ENCODE data around the gene C1QTNF12. TPM values are rescaled to one million over a fixed set of nuclear protein-coding genes. Genes with fewer than 3 reads are reported as not detected.
"Not testable (repeated sequence)": the region's sequence is repeated elsewhere in the genome, so short reads cannot be mapped to it uniquely, and the experiment has no call there.

Gene C1QTNF12
- total RNA-seq, 1 donor from 2014 or later: 0.51 TPM

DNA sequence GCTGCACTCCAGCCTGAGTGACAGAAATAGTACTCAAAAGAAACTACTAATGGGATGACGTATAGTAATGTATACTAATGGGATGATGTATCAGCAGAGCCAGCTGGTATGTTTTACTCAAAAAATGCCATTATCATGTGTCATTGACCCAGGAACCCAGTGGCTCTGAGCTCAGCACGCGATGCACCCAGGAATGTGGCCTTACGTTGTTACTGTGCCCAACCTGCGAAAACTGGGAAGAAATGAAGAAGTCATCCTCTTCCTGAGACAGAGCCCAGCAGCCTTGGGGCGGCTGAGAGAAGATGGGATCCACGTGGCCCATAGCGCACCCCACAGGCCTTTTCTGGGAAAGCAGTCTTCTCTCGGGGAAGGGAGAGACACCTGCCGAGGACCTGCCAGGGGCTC lies 18.3 kb upstream of the C1QTNF12 start:
- ATAC-seq (ENCODE audit: poor library complexity) (no peak), DNase-seq (no peak)
- intact Hi-C loops (cut with DNase I): no loop called here

DNA sequence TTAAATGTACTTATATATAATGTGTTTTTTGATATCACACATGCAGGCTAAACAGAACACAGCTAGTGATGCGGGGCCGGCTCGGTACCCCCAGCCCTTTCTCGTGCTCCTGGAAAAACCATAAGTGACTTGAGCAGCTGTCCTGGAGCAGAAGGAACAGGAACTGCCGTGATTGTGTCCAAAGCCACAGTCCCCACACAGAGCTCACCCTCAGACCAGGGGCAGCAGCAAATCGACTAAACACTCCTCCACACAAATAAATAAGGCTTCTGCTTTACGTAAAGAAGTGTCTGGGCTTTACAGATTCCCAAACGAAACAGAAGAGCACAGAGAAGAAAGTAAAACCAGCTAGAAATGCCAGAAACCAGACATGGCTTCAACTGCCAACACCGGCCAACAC lies 17.5 kb upstream of the C1QTNF12 start:
- ATAC-seq (ENCODE audit: poor library complexity) (no peak), DNase-seq (no peak)
- intact Hi-C loops (cut with DNase I): no loop called here

DNA sequence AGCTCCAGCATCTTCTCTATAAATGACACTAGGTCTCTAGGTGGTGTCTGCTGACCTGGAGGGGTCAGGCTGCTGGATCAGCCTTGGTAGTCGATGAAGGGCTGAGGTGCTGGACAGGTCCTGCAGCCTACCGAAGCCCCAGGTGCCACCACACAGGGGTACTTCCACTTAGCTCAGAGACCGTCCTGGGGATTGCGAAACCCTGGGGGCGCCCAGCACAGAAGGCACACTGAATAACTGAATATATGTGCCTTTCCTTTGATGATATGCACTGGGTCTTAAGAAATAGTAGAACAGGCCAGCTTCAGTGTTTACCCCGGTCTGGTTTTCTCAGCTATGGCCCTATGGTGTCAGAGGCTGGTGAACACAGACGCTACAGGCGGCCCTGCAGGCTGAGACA lies 16.2 kb upstream of the C1QTNF12 start:
- intact Hi-C loops (cut with DNase I): no loop called here
- ATAC-seq (ENCODE audit: poor library complexity) (no peak), DNase-seq (no peak)

DNA sequence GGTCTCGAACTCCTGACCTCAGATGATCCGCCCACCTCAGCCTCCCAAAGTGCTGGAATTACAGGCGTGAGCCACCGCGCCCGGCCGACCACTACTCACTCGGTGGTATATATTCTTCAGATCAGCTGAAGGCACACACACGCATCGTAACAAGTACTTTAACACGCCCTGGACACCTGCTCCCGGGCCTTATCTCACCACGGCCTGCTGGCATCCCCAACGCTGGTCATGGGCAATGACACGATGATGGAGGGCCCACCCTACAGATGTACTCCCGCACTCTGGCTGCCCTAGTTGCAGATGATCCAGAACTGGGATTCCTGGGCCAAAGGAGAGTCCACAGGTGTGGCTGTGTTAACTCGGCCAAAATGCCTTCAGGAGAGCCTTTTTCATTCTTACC lies 15.5 kb upstream of the C1QTNF12 start:
- no peak for DNase-seq

DNA sequence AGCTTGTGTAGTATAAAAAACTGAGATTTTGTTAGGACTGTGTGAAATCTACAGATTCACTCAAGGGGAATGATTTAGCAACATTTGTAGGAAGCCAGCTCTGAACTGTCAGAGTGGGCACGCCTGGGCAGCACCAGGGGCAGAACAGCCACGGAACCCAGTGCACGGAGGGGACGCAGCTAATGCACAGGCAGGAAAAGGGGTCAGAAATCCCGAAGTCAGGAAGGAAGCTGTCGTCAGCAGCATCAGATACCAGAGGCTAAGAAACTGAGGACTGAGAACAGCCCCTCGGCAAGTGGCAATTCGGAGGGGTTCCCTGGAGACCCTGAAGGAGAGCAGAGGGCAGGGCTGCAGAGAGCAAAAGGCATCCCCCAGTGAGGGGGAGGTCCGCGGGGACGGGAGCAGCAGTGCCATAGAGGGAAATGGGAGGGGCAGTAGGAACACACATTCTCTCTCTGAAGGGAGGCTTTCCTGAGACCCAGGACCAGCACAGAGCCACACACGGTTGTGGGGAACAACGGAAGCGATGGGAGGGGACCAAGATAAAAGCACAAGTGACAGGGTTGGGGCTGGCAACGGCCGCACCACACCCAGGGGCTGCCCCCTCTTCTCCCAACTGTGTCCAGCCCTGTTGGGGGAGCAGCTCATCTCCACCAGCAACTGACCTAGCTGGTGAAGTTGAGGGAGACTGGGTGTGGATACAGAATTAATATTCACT lies 14.5 kb upstream of the C1QTNF12 start:
- ATAC-seq (ENCODE audit: poor library complexity) (no peak), DNase-seq (no peak)
- intact Hi-C loops (cut with DNase I): no loop called here

More for the DNA sequence above, 15.5 kb upstream of the C1QTNF12 start:
- intact Hi-C loops (cut with DNase I): no loop called here
- ATAC-seq (ENCODE audit: poor library complexity): no peak

DNA sequence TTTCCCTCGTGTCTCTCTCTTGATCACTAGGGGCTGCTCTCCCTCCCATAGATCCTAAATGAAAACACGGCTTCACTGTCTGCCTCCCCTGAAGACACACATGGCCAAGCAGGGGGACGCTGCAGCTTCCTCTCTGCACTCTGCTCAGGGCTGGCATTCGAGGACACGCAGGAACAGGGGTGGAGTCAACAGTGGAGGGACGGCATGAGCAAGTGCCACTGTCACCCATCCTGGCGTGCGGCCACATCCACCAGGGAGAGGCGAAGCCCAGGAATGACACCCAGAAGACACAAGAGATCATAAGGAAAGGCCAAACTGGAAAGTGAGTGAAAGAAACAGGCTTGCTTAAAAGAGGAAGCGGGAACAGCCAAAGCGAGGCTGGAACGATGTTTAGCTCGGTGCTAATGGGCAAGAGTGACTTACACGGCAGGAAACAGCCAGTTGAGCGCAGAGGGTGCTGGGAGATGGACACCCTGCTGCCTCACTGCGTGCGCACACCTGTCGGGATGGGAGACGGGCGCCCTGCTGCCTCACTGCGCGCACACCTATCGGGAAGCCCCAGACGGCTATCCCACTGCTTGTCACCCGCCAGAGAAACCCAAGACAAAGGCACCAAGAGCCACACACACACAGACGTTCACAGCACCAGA lies 13.6 kb upstream of the C1QTNF12 start:
- peak; percentile 66 for ATAC-seq (ENCODE audit: poor library complexity)
- peak; percentile 70 for DNase-seq
- intact Hi-C loops (cut with DNase I): no loop called here

DNA sequence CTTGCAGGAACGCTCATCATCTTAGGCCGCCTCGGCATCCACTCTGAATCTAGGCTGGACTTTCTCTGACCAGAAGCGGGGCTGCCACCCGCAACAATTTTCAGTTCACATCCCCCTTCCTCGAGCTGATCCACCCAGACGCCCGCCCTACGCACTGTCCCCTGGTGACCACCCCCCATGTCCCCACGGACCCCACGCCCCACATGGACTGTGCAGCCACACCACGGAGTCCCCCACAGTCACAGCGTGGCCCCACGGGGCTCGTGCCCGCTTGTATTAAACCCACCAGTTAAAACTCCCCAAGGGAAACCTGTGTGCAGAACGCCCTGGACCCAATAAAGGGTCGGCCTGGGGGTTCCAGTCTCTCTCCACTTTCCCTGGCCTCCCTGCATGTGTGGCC lies 13.0 kb upstream of the C1QTNF12 start:
- ATAC-seq (ENCODE audit: poor library complexity) (no peak), DNase-seq (no peak)
- intact Hi-C loops (cut with DNase I): no loop called here

DNA sequence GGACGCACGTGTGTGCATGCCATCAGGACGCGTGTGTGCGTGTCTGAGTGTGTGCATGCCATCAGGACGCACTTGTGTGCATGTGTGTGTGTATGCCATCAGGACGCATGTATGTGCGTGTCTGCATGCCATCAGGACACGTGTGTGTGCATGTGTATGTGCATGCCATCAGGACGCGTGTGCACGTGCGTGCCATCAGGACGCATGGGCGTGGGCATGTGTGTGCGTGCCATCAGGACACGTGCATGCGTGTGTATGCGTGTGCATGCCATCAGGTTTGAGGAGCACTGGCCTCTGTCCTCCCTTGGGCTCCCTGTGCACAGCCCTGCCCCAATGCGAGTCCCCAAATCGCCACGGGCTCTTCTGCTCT lies 12.6 kb upstream of the C1QTNF12 start:
- intact Hi-C loops (cut with DNase I): no loop called here
- no peak for DNase-seq
- ATAC-seq (ENCODE audit: poor library complexity): no peak

DNA sequence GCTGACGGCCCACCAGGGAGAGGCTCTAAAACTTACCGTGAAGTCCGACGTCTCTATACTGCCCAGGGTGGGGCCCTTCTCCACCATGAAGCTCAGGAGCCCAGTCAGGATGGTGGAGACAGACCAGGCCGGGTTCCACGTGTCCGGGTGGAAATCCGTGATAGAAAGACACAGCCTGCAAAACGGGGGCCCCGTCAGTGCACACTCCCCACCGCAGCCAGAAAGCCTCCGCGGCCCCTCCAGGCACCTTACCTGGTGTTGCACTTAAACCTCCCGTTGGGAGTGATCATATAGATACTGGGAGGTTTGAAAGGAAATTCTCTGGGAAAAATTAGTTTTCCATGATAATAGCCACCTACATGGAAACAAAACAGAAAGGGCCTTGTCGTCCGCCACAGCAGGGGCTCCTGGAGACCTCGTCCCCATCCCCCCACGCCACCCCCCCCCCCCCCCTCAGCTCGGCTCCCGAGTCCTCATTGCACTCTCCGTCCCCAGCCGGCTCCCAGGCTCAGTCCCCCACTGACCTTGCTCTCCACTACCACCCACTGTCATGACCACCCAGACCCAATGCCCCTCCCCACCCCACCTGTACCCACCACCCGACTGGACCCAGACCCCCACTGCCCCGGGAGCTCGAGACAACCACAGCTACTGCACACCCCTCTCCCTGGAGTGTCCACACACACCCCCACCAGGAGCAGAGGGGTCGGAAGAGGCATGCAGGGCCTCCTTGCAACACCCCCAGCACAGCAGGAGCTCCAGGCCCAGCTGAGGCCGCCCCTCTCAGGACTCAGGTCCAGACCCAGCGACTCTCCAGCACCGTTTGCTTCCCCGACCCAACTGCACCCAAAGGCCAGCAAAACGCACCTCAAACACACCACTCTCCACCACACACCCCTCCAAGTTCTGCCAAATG lies 10.7 kb upstream of the C1QTNF12 start:
- no peak for ATAC-seq (ENCODE audit: poor library complexity)
- intact Hi-C loops (cut with DNase I): no loop called here
- DNase-seq: no peak

DNA sequence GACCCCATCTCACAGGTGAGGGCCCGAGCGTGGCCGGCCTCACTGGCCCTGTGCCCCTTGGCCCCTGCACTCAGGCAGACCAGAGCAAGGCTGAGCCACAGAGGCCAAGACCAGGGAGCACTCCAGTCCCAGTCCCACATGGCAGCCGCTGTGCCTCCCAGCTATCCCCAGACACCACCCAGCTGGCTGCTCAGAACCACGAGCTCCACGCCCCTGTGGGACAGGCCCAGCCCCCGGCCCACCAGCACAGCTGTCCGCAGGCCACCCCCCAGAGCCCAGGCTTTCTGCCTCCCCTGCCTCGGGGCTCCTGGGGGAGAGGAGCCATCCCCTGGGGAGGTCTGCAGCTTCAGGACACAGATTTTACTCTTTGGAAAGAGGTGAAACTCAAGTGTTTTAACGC lies 9.1 kb upstream of the C1QTNF12 start:
- intact Hi-C loops (cut with DNase I): no loop called here

DNA sequence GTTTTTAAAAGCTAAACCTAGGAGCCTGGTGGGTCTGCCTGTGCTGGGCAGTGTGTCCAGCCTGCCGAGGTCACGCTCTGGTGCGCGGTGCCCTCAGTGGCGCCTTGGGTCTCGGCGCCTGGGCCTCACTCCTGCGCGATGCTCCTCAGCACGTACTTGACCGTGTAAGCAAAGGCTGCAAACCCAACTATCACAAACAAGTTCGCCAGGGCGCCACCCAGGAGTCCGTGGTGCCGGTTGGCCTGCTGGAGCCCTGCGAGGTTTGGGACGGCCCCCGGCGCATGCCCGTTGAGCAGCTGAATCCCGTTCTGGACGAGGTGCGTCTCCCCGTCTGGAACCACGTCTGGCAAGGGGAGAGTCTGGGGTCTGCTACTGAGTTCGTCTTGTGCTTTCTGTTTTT lies 8.6 kb upstream of the C1QTNF12 start:
- ATAC-seq (ENCODE audit: poor library complexity) (no peak), DNase-seq (no peak)
- intact Hi-C loops (cut with DNase I): no loop called here

More for the DNA sequence above, 9.1 kb upstream of the C1QTNF12 start:
- DNase-seq: no peak
- ATAC-seq (ENCODE audit: poor library complexity): no peak

DNA sequence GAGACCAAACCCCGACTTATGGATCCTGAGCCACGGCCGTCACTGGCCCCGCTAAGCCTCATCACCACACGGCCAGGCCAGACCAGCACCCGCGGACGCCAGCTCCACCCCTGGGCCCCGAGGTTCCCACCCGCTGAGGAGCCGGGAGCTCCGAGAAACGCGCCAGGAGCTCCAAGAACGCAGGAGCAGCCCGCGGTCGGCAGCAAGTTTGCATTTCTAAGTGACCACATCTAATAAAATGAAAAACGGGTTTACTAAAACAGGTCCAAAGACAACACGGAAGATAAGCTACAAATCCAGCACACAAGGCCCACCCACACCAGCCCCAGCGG lies 8.1 kb upstream of the C1QTNF12 start:
- ATAC-seq (ENCODE audit: poor library complexity): no peak
- intact Hi-C loops (cut with DNase I): no loop called here
- no peak for DNase-seq

DNA sequence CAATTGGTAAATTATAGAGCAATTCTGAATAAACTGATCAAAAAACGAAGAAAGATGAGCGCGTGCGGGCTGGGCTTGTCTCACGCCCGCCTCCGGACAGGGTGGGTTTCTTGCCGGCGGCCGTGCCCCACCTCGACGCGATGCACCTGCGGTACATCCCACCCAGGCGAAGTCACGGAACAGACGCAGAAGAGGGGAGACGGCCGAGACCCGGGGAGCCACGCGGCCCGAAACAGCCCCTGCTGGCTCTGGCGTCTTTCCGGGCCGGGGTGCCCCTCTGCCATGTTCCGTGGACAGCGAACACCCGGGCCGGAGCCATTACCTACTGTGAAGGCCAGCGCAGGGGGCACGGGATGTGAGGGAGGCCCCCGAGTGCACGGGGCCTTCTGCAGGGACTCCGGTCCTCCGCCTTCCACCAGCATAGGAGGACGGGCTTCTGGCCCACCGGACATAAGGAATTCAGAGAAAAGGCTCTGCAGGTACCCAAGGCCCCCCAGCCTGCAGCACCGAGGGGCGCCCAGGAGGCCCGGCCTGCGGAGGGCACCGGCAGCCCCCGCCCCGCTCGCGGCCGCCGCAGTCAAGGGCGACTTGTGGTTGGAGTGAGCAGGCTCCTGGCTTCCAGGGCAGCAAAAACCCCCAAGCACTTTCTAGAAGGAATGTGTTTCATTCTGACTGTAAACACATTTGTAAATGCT lies 7.6 kb upstream of the C1QTNF12 start:
- intact Hi-C loops (cut with DNase I): no loop called here
- ATAC-seq (ENCODE audit: poor library complexity): no peak
- DNase-seq: no peak

DNA sequence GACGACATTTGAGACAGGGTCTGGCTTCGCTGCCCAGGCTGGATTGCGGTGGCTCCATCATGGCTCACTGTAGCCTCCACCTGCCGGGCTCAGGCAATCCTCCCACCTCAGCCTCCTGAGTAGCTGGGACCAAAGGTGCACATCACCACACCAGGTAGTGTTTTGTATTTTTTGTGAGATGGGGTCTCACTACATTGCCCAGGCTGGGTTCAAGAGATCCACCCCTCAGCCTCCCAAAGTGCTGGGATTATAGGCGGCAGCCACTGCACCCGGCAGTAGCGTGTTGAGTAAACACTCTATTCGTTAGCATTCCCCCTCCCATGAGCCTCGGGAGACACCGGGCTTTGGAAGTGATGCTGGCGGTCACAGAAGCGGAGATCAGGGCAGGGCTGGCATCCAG lies 6.8 kb upstream of the C1QTNF12 start:
- intact Hi-C loops (cut with DNase I): no loop called here
- ATAC-seq (ENCODE audit: poor library complexity) (no peak), DNase-seq (no peak)

DNA sequence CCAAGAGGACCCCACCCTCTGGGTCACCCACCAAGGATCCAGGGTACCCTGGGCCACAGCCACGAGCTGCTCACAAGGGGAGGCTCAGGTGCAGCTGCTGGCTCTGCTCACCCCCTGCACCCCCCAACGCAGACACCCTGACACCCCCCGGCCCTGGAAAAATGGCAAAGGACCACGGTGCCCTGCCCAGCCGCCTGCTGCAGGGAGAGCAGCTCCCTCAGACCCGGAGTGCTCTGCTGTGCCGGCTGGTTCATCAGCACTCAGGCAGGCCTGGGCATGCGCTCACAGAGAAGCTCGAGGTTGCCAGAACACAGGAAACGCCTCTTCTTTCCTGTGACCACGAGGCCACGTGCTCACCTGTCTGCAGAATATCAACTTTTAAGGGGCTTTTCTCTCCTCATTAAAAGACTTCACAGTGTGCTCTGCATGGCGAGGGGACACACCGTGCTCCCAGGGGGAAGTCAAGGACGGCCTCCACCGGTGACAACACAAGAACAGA lies 4.3 kb upstream of the C1QTNF12 start:
- ATAC-seq (ENCODE audit: poor library complexity): no peak
- no peak for DNase-seq
- intact Hi-C loops (cut with DNase I): no loop called here

DNA sequence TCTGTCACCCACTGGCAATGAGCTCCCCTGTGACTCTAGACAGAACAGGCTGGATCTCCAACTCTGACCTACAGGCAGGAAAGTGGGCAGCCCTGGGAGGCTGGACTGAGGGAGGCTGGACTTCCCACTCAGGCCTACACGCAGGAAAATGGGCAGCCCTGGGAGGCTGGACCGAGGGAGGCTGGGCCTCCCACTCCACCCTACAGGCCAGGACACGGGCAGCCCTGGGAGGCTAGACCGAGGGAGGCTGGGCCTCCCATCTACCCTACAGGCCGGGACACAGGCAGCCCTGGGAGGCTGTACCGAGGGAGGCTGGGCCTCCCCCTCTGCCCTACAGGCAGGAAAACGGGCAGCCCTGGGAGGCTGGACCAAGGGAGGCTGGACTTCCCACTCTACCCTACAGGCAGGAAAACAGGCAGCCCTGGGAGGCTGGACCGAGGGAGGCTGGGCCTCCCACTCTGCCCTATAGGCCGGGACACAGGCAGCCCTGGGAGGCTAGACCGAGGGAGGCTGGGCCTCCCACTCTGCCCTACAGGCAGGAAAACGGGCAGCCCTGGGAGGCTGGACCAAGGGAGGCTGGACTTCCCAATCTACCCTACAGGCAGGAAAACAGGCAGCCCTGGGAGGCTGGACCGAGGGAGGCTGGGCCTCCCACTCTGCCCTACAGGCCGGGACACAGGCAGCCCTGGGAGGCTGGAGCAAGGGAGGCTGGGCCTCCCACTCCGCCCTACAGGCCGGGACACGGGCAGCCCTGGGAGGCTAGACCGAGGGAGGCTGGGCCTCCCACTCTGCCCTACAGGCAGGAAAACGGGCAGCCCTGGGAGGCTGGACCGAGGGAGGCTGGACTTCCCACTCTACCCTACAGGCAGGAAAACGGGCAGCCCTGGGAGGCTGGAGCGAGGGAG lies 1.7 kb upstream of the C1QTNF12 start:
- intact Hi-C loops (cut with DNase I); DNase-seq; ATAC-seq (ENCODE audit: poor library complexity): not testable (repeated sequence)

DNA sequence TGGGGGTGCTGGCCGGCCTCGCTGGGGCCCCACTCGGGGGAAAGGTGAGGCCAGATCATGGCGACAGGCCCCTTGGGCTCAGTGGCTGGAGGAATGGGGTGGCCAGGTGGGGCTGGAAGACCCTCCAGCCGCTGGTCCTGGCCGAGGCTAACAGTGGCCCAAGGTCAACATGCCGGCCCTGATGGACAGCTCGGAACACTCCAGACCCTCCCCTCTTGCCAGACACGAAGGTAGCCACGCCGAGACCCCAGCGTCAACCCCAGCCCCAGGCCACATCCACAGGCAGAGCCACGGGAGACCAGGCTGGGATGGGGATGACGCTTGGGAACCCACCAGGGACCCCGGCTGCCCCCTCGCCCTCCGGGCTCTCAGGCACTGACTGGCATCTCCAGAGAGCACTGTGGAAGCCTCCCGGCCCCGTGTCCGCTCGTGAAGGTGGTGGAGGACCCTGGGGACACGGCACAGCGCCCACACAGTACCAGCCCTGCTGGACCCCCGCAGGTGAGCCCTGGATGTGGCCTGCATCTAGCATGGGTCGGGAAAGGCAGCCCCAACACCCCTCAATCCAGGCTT lies 905 bp upstream of the C1QTNF12 start:
- no peak for DNase-seq
- no peak for ATAC-seq (ENCODE audit: poor library complexity)
- intact Hi-C loops (cut with DNase I): no loop called here
